T-helper 17 cell (primary cell): ENCODE results near the gene PITPNM1. TPM values are rescaled to one million over a fixed set of nuclear protein-coding genes. Genes with fewer than 3 reads are reported as not detected.
"Not testable (repeated sequence)": the region's sequence is repeated elsewhere in the genome, so short reads cannot be mapped to it uniquely, and the experiment has no call there.

Experiments
- ATAC-seq: fragments of 150-1000 bp; cut with Tn5 transposase; 2 replicates; pipeline ENCODE4 v1.10.0; 2021; ENCODE audit warnings: mild to moderate bottlenecking, moderate library complexity
- DNase-seq, 3 donors: peaks; one replicate each; pipeline versions ENCODE4 v3.0.0 to v3.0.0-alpha.2; 2020 to 2021
- H3K9me3 ChIP-seq: one replicate; pipeline ENCODE4 v1.7.0; 2013; ENCODE audit warnings: low read length, mild to moderate bottlenecking; ENCODE audit not compliant: control insufficient read depth, poor library complexity, severe bottlenecking
- H3K27ac Mint-ChIP-seq: one replicate; pipeline ENCODE4 v1.8.0; 2022; ENCODE audit warnings: mild to moderate bottlenecking, moderate library complexity, mixed read lengths
- H3K27me3 Mint-ChIP-seq: one replicate; pipeline ENCODE4 v1.8.0; 2022; ENCODE audit warnings: mixed read lengths
- H3K36me3 Mint-ChIP-seq: one replicate; pipeline ENCODE4 v1.8.0; 2022; ENCODE audit warnings: low read depth, mixed read lengths
- H3K4me1 Mint-ChIP-seq: one replicate; pipeline ENCODE4 v1.8.0; 2022; ENCODE audit warnings: mild to moderate bottlenecking, mixed read lengths
- H3K4me3 Mint-ChIP-seq: one replicate; pipeline ENCODE4 v1.8.0; 2022; ENCODE audit warnings: mild to moderate bottlenecking, moderate library complexity, mixed read lengths
- total RNA-seq, 4 donors: library from RNA in 2 of 4; stranded (reverse) in 2 of 4; gene quantifications; one replicate each; pipeline ENCODE4 v1.2.3 and lab custom pipeline; 2022 to 2026

PITPNM1 gene
- total RNA-seq, 2 donors from 2014 or later: 109 to 121 TPM

GRCh38 chr11:67520856-67521824 lies 16.0 kb upstream of the PITPNM1 start:
- H3K9me3 ChIP-seq: no peaks in the 10 kb centered on the region
- peaks cover 4% of the 10 kb centered on the region for H3K36me3 Mint-ChIP-seq
- no peak overlapping the region for H3K4me3 Mint-ChIP-seq
- DNase-seq (no peak), ATAC-seq (no peak)
- H3K27me3 Mint-ChIP-seq: peaks cover 4% of the 10 kb centered on the region
- no peak overlapping the region for H3K27ac Mint-ChIP-seq
- peaks cover 4% of the 10 kb centered on the region for H3K4me1 Mint-ChIP-seq

- ATAC-seq: no peak
- Mint-ChIP-seq H3K27me3 (peaks cover 15% of the 10 kb centered on the region), H3K4me3 (no peak overlapping the region), H3K4me1 (peaks cover 4% of the 10 kb centered on the region), H3K27ac (no peak overlapping the region), H3K36me3 (peaks cover 3% of the 10 kb centered on the region)
- no peaks in the 10 kb centered on the region for H3K9me3 ChIP-seq
- DNase-seq: no peak
Observed at GRCh38 chr11:67519726-67520125, 14.6 kb upstream of the PITPNM1 start.

GRCh38 chr11:67517784-67518552 lies 12.8 kb upstream of the PITPNM1 start:
- DNase-seq: no peak
- peaks cover 3% of the 10 kb centered on the region for H3K4me1 Mint-ChIP-seq
- H3K4me3 Mint-ChIP-seq: no peak overlapping the region
- no peaks in the 10 kb centered on the region for H3K9me3 ChIP-seq
- ATAC-seq: no peak
- H3K27me3 Mint-ChIP-seq: peaks cover 27% of the 10 kb centered on the region
- H3K27ac Mint-ChIP-seq: no peak overlapping the region
- H3K36me3 Mint-ChIP-seq: no peaks in the 10 kb centered on the region

- no peaks in the 10 kb centered on the region for H3K9me3 ChIP-seq
- Mint-ChIP-seq H3K27me3 (peaks cover 27% of the 10 kb centered on the region), H3K4me3 (no peak overlapping the region), H3K27ac (no peak overlapping the region), H3K4me1 (no peaks in the 10 kb centered on the region), H3K36me3 (no peaks in the 10 kb centered on the region)
- DNase-seq: no peak
- no peak for ATAC-seq
Observed at GRCh38 chr11:67516806-67517205, 11.6 kb upstream of the PITPNM1 start.

- peaks cover 32% of the 10 kb centered on the region for H3K27me3 Mint-ChIP-seq
- H3K4me1 Mint-ChIP-seq: peaks cover 4% of the 10 kb centered on the region
- H3K27ac Mint-ChIP-seq: no peak overlapping the region
- H3K9me3 ChIP-seq: no peaks in the 10 kb centered on the region
- no peak for ATAC-seq
- H3K36me3 Mint-ChIP-seq: no peaks in the 10 kb centered on the region
- no peak overlapping the region for H3K4me3 Mint-ChIP-seq
- DNase-seq: no peak
Observed at GRCh38 chr11:67514116-67514515, 9.0 kb upstream of the PITPNM1 start.

- DNase-seq, H3K9me3 ChIP-seq, ATAC-seq, H3K27ac Mint-ChIP-seq, H3K4me3 Mint-ChIP-seq, H3K36me3 Mint-ChIP-seq: not testable (repeated sequence)
- H3K4me1 Mint-ChIP-seq: peaks cover 17% of the 10 kb centered on the region
- H3K27me3 Mint-ChIP-seq: peaks cover 28% of the 10 kb centered on the region
Observed at GRCh38 chr11:67511558-67511957, 6.4 kb upstream of the PITPNM1 start.

- Mint-ChIP-seq H3K4me3 (no peak overlapping the region), H3K4me1 (peaks cover 29% of the 10 kb centered on the region), H3K27ac (no peak overlapping the region), H3K27me3 (peaks cover 18% of the 10 kb centered on the region), H3K36me3 (no peaks in the 10 kb centered on the region)
- ATAC-seq: no peak
- no peak for DNase-seq
- H3K9me3 ChIP-seq: no peaks in the 10 kb centered on the region
Observed at GRCh38 chr11:67510023-67510345, 4.8 kb upstream of the PITPNM1 start.

GRCh38 chr11:67508486-67509121 lies 3.4 kb upstream of the PITPNM1 start:
- peak; percentile 54 for ATAC-seq
- H3K9me3 ChIP-seq: no peaks in the 10 kb centered on the region
- H3K4me3 Mint-ChIP-seq: peak overlapping the region; percentile 89
- no peaks in the 10 kb centered on the region for H3K36me3 Mint-ChIP-seq
- H3K4me1 Mint-ChIP-seq: peaks cover 34% of the 10 kb centered on the region
- H3K27me3 Mint-ChIP-seq: peaks cover 10% of the 10 kb centered on the region
- peak; percentile 96 to 99 (median 99) for DNase-seq
- peak overlapping the region; percentile 97 for H3K27ac Mint-ChIP-seq

GRCh38 chr11:67507864-67508485 lies 2.8 kb upstream of the PITPNM1 start, which contains the start of gene CDK2AP2:
Gene CDK2AP2 (minus strand): TSS chr11:67508162. CDS start chr11:67508082, 80 bp downstream.
- DNase-seq: peak; percentile 90 to 96 (median 96)
- peaks cover 6% of the 10 kb centered on the region for H3K27me3 Mint-ChIP-seq
- peak; percentile 79 for ATAC-seq
- H3K27ac Mint-ChIP-seq: peak within 1 kb of the TSS; percentile 97
- peaks cover 38% of the 10 kb centered on the region for H3K4me1 Mint-ChIP-seq
- H3K9me3 ChIP-seq: no peaks in the 10 kb centered on the region
- peak within 1 kb of the TSS; percentile 89 for H3K4me3 Mint-ChIP-seq
- no peaks in the 10 kb centered on the region for H3K36me3 Mint-ChIP-seq

- peaks cover 42% of the 10 kb centered on the region for H3K4me1 Mint-ChIP-seq
- peaks cover 6% of the 10 kb centered on the region for H3K27me3 Mint-ChIP-seq
- H3K9me3 ChIP-seq: no peaks in the 10 kb centered on the region
- ATAC-seq (no peak), DNase-seq (no peak)
- H3K36me3 Mint-ChIP-seq: no peaks in the 10 kb centered on the region
- peak overlapping the region; percentile 97 for H3K27ac Mint-ChIP-seq
- H3K4me3 Mint-ChIP-seq: peak overlapping the region; percentile 89
Observed at GRCh38 chr11:67507242-67507863, 2.2 kb upstream of the PITPNM1 start.

- H3K27me3 Mint-ChIP-seq: peaks cover 6% of the 10 kb centered on the region
- H3K4me1 Mint-ChIP-seq: peaks cover 42% of the 10 kb centered on the region
- ATAC-seq (no peak), DNase-seq (no peak)
- peak overlapping the region; percentile 94 for H3K4me3 Mint-ChIP-seq
- no peaks in the 10 kb centered on the region for H3K9me3 ChIP-seq
- peak overlapping the region; percentile 97 for H3K27ac Mint-ChIP-seq
- no peaks in the 10 kb centered on the region for H3K36me3 Mint-ChIP-seq
Observed at GRCh38 chr11:67506426-67507051, 1.4 kb upstream of the PITPNM1 start.
